Upper lobe of left lung (tissue), 4 donors: ENCODE measurements around the gene MICAL2.

Source experiments
- CTCF ChIP-seq, 6 experiments: fragments of 450-650 bp in 4 of 6; fragments of 200-600 bp in 2 of 6; sonication (generic) in 2 of 6; IDR thresholded peaks; one replicate each; pipeline ENCODE4 v1.5.1; 2016 to 2019; ENCODE audit warnings: antibody characterized with exemption in 6 of 6
- EP300 ChIP-seq, 4 donors: sonication (generic); formaldehyde crosslinking; IDR thresholded peaks; one replicate each; pipeline ENCODE4 v1.5.1; 2017; ENCODE audit warnings: antibody characterized with exemption in 4 of 4, control low read depth in 2 of 4
- POLR2A ChIP-seq, 4 donors: fragments of 450-650 bp; IDR thresholded peaks; one replicate each; pipeline ENCODE4 v1.5.1; 2016 to 2017; ENCODE audit warnings: antibody characterized with exemption in 4 of 4, mild to moderate bottlenecking in 2 of 4
- POLR2AphosphoS5 ChIP-seq, 2 donors: sonication (generic); formaldehyde crosslinking; IDR thresholded peaks; one replicate each; pipeline ENCODE4 v1.5.1; 2017; ENCODE audit warnings: antibody characterized with exemption in 2 of 2

- TF ChIP-seq POLR2A (IDR thresholded peaks at IDR 0.05) (no peak), POLR2AphosphoS5 (IDR thresholded peaks at IDR 0.05) (no peak), CTCF (IDR thresholded peaks at IDR 0.05) (no peak), EP300 (IDR thresholded peaks at IDR 0.05) (no peak)
Measured at GRCh38 chr11:12090061-12090591, 20.3 kb upstream of the MICAL2 start.
